GM18526 (cell line): Measurements from ENCODE around the gene PGP.

Experiments
- POLR2A ChIP-seq: IDR thresholded peaks from 3 replicates; pipeline ENCODE4 v1.6.1; 2011; ENCODE audit not compliant: insufficient read length; ENCODE audit errors: extremely low read depth

Gene PGP

DNA sequence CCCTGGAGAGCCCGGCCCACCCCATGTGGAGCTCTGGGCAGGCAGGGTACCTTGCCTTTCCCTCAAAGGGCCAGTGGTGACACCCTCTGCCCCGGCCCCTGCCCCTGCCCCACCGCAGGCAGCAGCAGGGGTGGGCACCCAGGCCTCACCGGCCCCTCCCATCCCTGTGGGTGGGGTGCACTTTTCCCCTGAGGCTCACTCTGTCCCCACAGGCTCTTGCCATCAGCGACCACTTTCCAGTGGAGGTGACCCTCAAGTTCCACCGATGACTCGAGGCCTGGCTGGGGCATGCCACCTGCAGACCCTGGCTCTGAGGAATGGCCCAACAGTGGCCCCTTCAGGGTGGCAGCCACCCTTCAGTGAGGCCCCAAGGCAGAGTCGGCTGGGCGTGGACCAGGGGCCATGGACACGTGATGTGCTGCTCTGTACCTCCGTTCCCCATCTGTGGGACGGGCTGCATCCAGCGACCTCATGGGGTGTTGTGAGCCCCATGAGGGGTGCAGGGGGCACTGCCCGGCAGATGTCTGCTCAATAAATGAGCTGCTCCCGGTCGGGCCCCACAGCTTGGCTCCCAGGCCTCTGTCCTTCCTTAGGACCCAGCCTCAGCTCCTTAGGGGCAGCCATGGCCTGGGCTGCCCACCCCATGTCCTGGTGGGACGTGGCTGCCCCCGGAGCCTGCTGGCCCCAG lies 23.7 kb upstream of the PGP start:
- TF ChIP-seq POLR2A = no peak

DNA sequence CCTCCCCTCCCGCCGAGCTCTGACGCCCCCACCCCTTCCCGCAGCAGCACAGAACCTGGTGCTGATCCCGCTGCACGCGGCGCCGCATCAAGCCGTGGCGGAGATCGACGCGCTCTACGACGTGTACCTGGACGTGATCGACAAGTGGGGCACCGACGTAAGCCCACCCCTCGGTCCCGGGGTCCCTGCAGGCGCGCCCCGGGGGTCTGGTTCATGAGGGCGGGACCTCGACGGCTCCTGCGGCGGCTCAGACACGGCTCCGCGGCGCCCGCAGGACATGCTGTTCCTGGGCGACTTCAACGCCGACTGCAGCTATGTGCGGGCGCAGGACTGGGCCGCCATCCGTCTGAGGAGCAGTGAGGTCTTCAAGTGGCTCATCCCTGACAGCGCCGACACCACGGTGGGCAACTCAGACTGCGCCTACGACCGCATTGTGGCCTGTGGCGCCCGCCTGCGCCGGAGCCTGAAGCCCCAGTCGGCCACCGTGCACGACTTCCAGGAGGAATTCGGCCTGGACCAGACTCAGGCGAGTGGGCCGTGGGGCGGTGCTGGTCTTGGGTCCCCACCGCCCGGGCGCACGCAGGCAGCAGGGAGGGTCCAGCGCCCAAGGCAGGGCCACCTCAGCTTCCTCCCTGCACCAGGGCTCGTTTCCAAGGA lies 23.0 kb upstream of the PGP start:
- TF ChIP-seq POLR2A = no peak

DNA sequence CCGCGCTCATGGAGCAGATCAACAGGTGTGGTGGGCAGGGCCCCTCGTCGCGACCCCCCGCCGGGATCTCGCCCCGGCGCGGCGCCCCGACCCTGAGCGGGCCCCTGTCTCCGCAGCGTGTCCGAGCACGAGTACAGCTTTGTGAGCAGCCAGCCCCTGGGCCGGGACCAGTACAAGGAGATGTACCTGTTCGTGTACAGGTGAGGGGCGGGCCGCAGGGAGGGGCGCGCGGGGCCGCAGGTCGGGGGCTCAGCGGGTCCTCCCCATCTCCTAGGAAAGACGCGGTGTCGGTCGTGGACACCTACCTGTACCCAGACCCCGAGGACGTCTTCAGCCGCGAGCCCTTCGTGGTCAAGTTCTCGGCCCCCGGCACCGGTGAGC lies 22.5 kb upstream of the PGP start:
- TF ChIP-seq POLR2A = no peak

DNA sequence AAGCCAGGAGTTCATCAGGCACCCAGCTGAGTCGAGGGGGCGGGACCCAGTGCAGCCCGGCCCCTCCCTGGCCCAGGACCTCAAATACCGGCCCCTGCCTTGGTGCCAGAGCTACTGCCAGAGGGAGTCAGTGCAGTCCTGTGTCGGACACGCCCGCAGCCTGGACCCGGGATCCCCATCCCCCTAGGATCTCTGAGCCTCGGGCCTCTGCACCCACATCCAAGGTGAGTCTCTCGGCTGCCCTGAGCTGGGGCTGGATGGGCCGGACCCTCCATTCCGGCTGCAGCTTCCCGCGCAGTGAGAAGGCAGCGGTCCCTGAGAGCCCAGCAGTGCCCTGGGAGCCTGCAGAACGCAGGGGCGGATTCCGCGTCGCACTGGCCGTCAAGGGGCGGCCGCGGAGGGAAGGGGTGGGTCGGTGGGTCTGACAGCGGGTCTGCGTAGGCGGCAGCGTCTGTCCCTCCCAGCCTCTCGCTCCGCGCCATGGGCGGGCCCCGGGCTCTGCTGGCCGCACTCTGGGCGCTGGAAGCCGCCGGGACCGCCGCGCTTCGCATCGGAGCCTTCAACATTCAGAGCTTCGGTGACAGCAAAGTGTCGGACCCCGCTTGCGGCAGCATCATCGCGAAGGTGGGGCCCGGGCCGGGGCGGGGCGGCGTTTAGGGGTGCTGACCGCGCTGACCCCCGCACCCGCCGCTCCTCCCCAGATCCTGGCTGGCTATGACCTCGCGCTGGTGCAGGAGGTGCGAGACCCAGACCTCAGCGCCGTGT lies 21.9 kb upstream of the PGP start, which contains the start of gene DNASE1L2:
DNASE1L2 (plus strand) TSS at position 108 of the 765 bp plus-strand sequence; CDS start at position 481, 373 bp downstream.
- TF ChIP-seq POLR2A = no peak

DNA sequence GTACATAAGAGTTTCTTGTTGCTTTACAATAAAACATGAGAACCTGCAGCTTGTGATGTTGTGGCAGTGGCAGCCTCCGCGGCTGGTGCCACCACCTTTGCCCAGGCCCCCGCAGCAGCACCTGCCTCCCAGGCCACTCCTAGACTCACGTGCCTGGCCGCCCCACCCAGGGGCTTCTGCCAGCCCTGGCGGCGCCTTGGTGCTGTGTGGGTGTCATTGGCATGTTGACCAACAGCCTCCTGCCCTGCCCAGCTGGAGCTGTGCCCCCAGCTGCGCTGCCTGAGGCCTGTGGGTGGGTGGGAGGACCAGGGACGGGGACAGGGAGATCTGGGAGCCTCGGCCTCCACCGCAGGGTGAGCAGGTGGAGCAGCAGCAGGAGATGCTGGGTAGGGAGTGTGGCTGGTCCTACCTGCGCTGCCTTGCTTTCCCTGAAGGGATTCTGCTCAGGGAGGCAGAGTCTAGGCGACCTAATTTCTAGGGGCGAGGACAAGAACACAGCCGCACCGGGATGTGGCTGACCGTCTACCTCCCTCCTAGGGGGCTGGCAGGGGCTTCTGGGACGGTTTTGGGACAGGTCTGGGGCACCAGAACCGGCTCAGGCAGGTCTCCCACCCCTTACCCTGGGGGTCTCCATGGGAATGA lies 21.2 kb upstream of the PGP start:
- no peak for TF ChIP-seq POLR2A

DNA sequence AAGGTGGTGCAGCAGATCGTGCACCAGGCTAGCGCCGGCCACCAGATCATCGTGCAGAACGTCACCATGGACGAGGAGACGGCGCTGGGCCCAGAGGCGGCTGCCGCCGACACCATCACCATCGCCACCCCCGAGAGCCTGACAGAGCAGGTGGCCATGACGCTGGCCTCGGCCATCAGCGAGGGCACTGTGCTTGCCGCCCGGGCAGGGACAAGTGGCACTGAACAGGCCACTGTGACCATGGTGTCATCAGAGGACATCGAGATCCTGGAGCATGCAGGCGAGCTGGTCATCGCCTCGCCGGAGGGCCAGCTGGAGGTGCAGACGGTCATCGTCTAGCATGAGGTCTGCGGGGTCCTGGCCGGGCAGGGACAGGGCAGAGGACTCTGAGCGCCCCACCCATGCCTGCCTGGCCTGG lies 20.6 kb upstream of the PGP start:
- no peak for TF ChIP-seq POLR2A

DNA sequence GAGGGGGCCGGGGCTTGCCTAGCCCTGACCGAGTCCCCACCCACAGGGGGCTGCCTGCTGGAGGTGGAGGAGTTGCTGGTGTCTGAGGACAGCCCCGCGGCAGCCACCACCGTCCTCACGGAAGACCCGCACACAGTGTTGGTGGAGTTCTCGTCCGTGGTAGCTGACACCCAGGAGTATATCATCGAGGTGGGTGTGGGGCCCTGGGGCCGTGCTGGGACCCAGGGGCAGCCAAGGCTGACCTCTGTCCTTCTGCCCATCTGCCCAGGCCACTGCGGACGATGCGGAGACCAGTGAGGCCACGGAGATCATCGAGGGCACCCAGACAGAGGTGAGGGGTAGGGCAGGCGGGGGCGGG lies 20.2 kb upstream of the PGP start:
- TF ChIP-seq POLR2A = no peak

DNA sequence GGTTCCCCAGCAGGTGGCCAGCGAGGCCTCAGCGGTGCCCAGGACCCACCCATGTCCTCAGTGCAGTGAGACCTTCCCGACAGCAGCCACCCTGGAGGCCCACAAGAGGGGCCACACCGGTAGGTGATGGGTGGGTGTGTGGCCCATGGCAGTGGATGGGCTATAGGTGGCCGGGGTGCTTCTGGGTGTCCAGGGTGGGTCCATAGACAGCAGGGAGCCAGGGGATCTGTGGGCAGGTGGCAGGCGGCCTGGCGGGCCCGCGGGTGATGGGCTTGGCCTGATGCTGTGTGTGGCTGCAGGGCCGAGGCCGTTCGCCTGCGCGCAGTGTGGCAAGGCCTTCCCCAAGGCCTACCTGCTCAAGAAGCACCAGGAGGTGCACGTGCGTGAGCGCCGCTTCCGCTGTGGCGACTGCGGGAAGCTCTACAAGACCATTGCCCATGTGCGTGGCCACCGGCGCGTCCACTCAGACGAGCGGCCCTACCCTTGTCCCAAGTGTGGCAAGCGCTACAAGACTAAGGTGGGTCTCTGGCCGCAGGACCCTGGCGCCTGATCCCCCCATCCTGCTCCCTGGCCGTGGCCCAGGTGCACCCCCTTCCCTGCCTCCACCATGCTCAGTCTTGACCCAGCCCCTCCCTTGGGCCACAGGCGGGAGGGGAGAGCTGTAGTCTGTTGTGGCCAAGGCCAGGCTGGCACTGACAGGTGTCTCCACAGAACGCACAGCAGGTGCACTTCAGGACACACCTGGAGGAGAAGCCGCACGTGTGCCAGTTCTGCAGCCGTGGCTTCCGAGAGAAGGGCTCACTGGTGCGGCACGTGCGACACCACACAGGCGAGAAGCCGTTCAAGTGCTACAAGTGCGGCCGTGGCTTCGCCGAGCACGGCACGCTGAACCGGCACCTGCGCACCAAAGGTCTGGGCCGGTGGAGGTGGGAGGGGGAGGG lies 19.5 kb upstream of the PGP start:
- TF ChIP-seq POLR2A = no peak

DNA sequence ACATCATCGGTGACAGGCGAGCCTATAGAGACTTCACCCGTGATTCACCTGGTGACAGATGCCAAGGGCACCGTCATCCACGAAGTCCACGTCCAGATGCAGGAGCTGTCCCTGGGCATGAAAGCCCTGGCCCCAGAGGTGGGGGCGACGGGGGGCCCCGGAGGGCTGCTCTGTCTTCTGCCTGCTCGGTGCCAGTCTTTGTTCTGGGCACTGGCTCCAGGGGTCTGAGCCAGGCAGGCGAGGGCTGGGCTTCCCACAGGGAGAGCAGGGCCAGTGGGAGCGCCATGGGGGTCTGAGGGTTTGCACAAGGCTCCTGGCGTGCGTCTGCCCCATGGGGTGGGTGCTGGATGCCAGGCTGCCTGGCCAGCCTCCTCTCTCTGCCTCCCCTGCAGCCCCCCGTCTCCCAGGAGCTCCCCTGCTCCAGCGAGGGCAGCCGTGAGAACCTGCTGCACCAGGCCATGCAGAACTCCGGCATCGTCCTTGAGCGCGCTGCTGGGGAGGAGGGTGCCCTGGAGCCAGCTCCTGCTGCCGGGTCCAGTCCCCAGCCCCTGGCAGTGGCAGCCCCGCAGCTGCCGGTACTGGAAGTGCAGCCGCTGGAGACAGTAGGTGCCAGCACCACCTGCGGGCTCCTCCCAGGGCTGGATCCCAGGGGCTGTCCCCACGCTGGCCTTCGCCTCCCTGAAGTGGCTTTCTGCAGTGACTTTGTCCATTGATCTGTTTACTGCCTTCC lies 18.6 kb upstream of the PGP start:
- TF ChIP-seq POLR2A = no peak

DNA sequence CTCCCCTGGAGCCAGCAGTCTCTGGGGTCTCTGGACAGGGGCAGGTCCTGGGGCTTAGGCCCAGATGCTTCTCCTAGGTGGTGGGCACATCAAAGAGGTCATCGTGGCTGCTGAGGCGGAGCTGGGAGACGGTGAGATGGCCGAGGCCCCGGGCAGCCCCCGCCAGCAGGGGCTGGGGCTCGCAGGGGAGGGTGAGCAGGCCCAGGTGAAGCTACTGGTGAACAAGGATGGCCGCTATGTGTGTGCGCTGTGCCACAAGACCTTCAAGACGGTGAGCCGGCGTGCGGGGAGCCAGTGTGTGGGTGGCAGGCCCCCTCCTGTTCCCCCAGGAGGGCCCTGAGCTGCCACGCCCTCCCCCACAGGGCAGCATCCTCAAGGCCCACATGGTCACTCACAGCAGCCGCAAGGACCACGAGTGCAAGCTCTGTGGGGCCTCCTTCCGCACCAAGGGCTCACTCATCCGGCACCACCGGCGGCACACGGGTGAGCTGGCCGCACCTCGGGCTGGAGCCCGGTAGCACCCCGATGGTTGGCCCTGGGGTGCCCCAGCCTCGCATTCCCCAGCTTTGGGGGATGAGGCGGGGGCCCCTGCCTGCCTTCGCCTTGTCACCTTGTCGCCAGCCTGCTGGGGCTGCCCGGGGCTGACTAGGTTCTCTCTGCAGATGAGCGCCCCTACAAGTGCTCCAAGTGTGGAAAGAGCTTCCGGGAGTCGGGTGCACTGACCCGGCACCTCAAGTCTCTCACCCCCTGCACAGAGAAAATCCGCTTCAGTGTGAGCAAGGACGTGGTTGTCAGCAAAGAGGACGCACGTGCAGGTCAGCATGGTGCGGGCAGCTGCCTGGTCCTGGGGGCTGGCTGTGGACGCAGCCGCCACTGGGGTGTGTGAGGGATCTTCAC lies 17.7 kb upstream of the PGP start:
- TF ChIP-seq POLR2A = no peak

DNA sequence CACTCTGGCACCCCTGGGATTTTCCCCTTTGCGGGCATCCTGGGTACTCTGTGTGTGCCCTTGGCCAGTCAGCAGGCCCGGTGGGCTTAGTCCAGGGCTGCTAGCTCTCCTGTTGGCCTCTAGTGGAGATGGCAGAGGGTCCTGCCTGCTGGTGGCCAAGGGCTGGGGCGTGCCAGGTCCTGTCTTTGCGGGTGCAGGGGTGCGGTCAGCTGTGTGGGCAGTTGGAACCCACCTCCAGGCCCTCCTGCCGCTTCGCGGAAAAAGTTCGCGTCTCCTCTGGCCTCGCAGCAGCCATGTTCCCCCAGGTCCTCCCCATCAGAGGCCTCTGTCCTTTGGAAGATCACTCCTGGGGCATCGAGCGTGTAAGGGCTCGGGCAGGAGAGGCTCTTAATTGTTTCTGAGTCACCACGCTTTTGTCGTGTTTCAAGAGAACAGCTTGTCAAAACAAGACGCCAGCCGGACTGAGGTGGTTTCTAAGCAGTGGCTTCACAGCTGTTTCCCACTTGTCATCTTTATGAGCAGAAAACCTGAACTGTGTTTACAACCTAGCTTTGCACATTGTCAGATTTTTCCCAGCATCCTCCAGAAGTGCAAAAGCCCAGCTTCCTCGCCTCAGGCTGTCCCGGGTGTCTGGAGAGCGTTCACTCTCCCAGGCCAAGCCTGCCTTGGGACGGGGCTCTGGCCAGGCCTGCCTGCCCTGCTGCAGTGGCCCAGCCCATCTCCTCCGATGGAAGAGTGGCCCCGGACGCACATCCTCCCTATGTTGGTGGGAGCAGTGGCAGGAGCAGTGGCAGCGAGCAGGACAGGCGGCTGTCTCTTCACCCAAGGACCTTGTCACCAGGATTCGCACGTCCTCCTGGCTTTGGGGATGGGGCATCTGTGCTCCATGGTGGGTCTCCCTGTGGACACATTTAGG lies 16.6 kb upstream of the PGP start:
- no peak for TF ChIP-seq POLR2A

DNA sequence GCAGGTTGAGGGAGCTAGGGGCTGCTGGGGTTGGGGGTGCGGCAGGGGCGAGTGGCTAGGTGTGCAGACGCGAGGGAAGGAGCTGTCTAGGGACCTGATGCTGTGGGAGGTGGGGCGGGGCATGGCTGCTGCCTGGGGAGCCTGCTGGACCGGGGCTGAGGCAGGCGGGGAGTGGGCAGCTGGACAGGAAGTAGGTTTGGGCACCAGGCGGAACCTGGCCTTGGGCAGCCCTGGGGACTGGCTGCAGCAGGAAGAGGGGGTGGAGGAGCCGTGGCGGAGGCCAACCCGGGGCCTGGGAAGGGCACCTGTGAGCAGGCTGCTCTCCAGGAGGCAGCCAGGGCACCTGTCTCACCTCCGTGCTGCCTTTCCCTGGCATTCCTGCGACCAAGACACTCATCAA lies 15.7 kb upstream of the PGP start:
- no peak for TF ChIP-seq POLR2A
